ENCODE results near the gene ADGRD2. TPM values are rescaled to one million over a fixed set of nuclear protein-coding genes. Genes with fewer than 3 reads are reported as not detected.

Gene ADGRD2
- total RNA-seq, 1 experiment from 2014 or later = not detected

- H4K20me1 ChIP-seq (ENCODE audit: insufficient read depth) = no peaks in the 10 kb centered on the region
- H3K9me3 ChIP-seq (ENCODE audit: control insufficient read depth in 1 of 2, insufficient read depth in 1 of 2, low read depth in 1 of 2, low read length in 2 of 2) = no peaks in the 10 kb centered on the region
- no peaks in the 10 kb centered on the region for H3K27me3 ChIP-seq (ENCODE audit: insufficient read depth, low read length)
- POLR2A ChIA-PET = no interaction called here
- no peaks in the 10 kb centered on the region for H3K79me2 ChIP-seq (ENCODE audit: insufficient read depth, low read length)
- no peak for TF ChIP-seq FOSL1 (IDR thresholded peaks at IDR 0.05; ENCODE audit: low read depth)
- TF ChIP-seq EZH2phosphoT487 (IDR thresholded peaks at IDR 0.05; ENCODE audit: borderline replicate concordance) = no peak
- no peak for TF ChIP-seq REST (IDR thresholded peaks at IDR 0.05; ENCODE audit: low read depth)
- no peak for TF ChIP-seq CTCF (IDR thresholded peaks at IDR 0.05 in 2 of 3, conservative IDR thresholded peaks at IDR 0.05 in 1 of 3; ENCODE audit: borderline replicate concordance in 1 of 3, insufficient read depth in 1 of 3, low read depth in 2 of 3, low read length in 2 of 3)
- TF ChIP-seq EGR1 (IDR thresholded peaks at IDR 0.05; ENCODE audit: low read depth) = no peak
- no peak for TF ChIP-seq JUND (IDR thresholded peaks at IDR 0.05)
- TF ChIP-seq CBX3 (IDR thresholded peaks at IDR 0.05; ENCODE audit: low read depth) = no peak
- TF ChIP-seq ATF3 (IDR thresholded peaks at IDR 0.05) = no peak
- no peak for TF ChIP-seq EZH2 (IDR thresholded peaks at IDR 0.05)
- BruUV-seq (replicated peaks) = no TSS peak
- RAD21 ChIA-PET (ENCODE audit: low non-redundant PET in 1 of 2, low total read pairs in 2 of 2, uncharacterized antibody in 2 of 2, unreplicated experiment in 2 of 2) = no interaction called here
- no peak overlapping the region for H3K27ac ChIP-seq (ENCODE audit: low read depth, low read length)
- no peak overlapping the region for H2AFZ ChIP-seq (ENCODE audit: low read depth, low read length, poor library complexity, severe bottlenecking)
- H3K4me1 ChIP-seq (ENCODE audit: control insufficient read depth in 1 of 2, insufficient read depth in 2 of 2, low read length in 2 of 2) = peaks cover 5 to 9% of the 10 kb centered on the region in 2 experiments
- no peak overlapping the region for H3K4me3 ChIP-seq (replicated peaks in 1 of 2; ENCODE audit: low read depth in 1 of 2, low read length in 2 of 2)
- no peaks in the 10 kb centered on the region for H3K9me2 ChIP-seq (ENCODE audit: insufficient read depth)
- DNase-seq (ENCODE audit: low read depth, low spot score) (no peak), ATAC-seq (no peak)
- intact Hi-C loops (cut with micrococcal nuclease) = no loop called here
- CTCF ChIA-PET = no interaction called here
- no peak overlapping the region for H3K9ac ChIP-seq (ENCODE audit: low read length)
- H3K4me2 ChIP-seq (ENCODE audit: low read length) = no peak overlapping the region
- no peaks in the 10 kb centered on the region for H3K36me3 ChIP-seq (ENCODE audit: control insufficient read depth in 1 of 2, insufficient read depth in 2 of 2, low read length in 2 of 2)
Measured at GRCh38 chr9:124474151-124474550, 23.9 kb downstream of the ADGRD2 start.

Data from HCT116 (cell line).